Mesenchymal stem cell (in vitro differentiated cells and primary cell): ENCODE results near the gene KHK.

ENCODE experiments used
- DNase-seq: peaks from one replicate; pipeline ENCODE4 v3.0.0-alpha.2; 2013
- H2AFZ ChIP-seq: one replicate; pipeline ENCODE4 v1.6.1; 2013; ENCODE audit warnings: low read depth, mild to moderate bottlenecking, control low read depth, inconsistent platforms, low read length, moderate library complexity
- H2AK5ac ChIP-seq: 2 replicates; pipeline ENCODE4 v1.6.1; 2013; ENCODE audit warnings: low read length, moderate library complexity, mild to moderate bottlenecking, inconsistent platforms; ENCODE audit not compliant: severe bottlenecking
- H2BK120ac ChIP-seq: one replicate; pipeline ENCODE4 v1.6.1; 2013; ENCODE audit warnings: low read depth, mild to moderate bottlenecking, inconsistent platforms, low read length, moderate library complexity
- H2BK12ac ChIP-seq, 2 experiments: one replicate each; pipeline ENCODE4 v1.6.1; 2013; ENCODE audit warnings: inconsistent platforms in 2 of 2, low read length in 2 of 2, mild to moderate bottlenecking in 2 of 2, moderate library complexity in 2 of 2, control low read depth in 1 of 2
- H2BK15ac ChIP-seq: one replicate; pipeline ENCODE4 v1.6.1; 2013; ENCODE audit warnings: mild to moderate bottlenecking, low read depth, inconsistent platforms; ENCODE audit not compliant: poor library complexity, severe bottlenecking
- H2BK5ac ChIP-seq: 2 replicates; pipeline ENCODE4 v1.6.1; 2013; ENCODE audit warnings: low read depth, mild to moderate bottlenecking, low read length, control low read depth, inconsistent platforms; ENCODE audit not compliant: poor library complexity, severe bottlenecking
- H3K14ac ChIP-seq, 2 experiments: one replicate each; pipeline ENCODE4 v1.6.1; 2013; ENCODE audit warnings: inconsistent platforms in 2 of 2, low read length in 2 of 2, control low read depth in 1 of 2, mild to moderate bottlenecking in 1 of 2, moderate library complexity in 1 of 2
- H3K18ac ChIP-seq, 2 experiments: one replicate each; pipeline ENCODE4 v1.6.1; 2013; ENCODE audit warnings: inconsistent platforms in 2 of 2, low read length in 2 of 2, control low read depth in 1 of 2, low read depth in 1 of 2, mild to moderate bottlenecking in 1 of 2
- H3K23ac ChIP-seq, 2 experiments: one replicate each; pipeline ENCODE4 v1.6.1; 2013; ENCODE audit warnings: inconsistent platforms in 2 of 2, low read length in 2 of 2, mild to moderate bottlenecking in 2 of 2, moderate library complexity in 2 of 2, control low read depth in 1 of 2
- H3K27ac ChIP-seq: 2 replicates; pipeline ENCODE4 v1.5.1; 2013; ENCODE audit warnings: mild to moderate bottlenecking, moderate library complexity, low read length, control low read depth, inconsistent platforms; ENCODE audit not compliant: poor library complexity, severe bottlenecking
- H3K27me3 ChIP-seq, 2 experiments: 2 replicates each; pipeline versions ENCODE4 v1.6.1 to v1.7.0; 2013; ENCODE audit warnings: low read length in 2 of 2, mild to moderate bottlenecking in 2 of 2, moderate library complexity in 2 of 2, control low read depth in 1 of 2, inconsistent platforms in 1 of 2; ENCODE audit not compliant: control insufficient read depth in 1 of 2, insufficient read depth in 1 of 2
- H3K36me3 ChIP-seq, 2 experiments: 2 replicates each; pipeline versions ENCODE4 v1.6.1 to v1.7.0; 2013; ENCODE audit warnings: low read length in 2 of 2, control low read depth in 1 of 2, inconsistent platforms in 1 of 2, low read depth in 1 of 2, mild to moderate bottlenecking in 1 of 2; ENCODE audit not compliant: insufficient read depth in 2 of 2, control insufficient read depth in 1 of 2
- H3K4ac ChIP-seq, 2 experiments: one replicate each; pipeline ENCODE4 v1.6.1; 2013; ENCODE audit warnings: inconsistent platforms in 2 of 2, low read length in 2 of 2, mild to moderate bottlenecking in 2 of 2, moderate library complexity in 2 of 2, control low read depth in 1 of 2, low read depth in 1 of 2
- H3K4me1 ChIP-seq: 2 replicates; pipeline ENCODE4 v1.6.1; 2013; ENCODE audit warnings: low read depth, low read length, control low read depth; ENCODE audit not compliant: control insufficient read depth, insufficient read depth
- H3K4me2 ChIP-seq: 2 replicates; pipeline ENCODE4 v1.6.1; 2013; ENCODE audit warnings: low read length, mild to moderate bottlenecking, inconsistent platforms; ENCODE audit not compliant: poor library complexity, severe bottlenecking
- H3K4me3 ChIP-seq, 2 experiments: 2 replicates each; pipeline versions ENCODE4 v1.5.1 to v1.7.0; 2013; ENCODE audit warnings: low read length in 2 of 2, mild to moderate bottlenecking in 2 of 2, control low read depth in 1 of 2, low read depth in 1 of 2; ENCODE audit not compliant: insufficient read depth in 1 of 2
- H3K79me1 ChIP-seq: replicated peaks from 2 replicates; pipeline ENCODE4 v1.6.1; 2013; ENCODE audit warnings: mild to moderate bottlenecking, control low read depth, low read length, inconsistent platforms; ENCODE audit not compliant: poor library complexity, severe bottlenecking
- H3K9ac ChIP-seq: 2 replicates; pipeline ENCODE4 v1.7.0; 2013; ENCODE audit warnings: mild to moderate bottlenecking, low read length, moderate library complexity
- H3K9me3 ChIP-seq: 2 replicates; pipeline ENCODE4 v1.7.0; 2013; ENCODE audit warnings: mild to moderate bottlenecking, low read length; ENCODE audit not compliant: control insufficient read depth
- H4K8ac ChIP-seq: one replicate; pipeline ENCODE4 v1.6.1; 2013; ENCODE audit warnings: inconsistent platforms, mild to moderate bottlenecking, low read length, moderate library complexity
- H4K91ac ChIP-seq: one replicate; pipeline ENCODE4 v1.6.1; 2013; ENCODE audit warnings: mild to moderate bottlenecking, low read length, inconsistent platforms
- whole genome bisulfite sequencing: methylation state at CpG from one replicate; pipeline ENCODE4 v1.1.7; 2013; ENCODE audit warnings: mixed read lengths; 5-methylcytosine and 5-hydroxymethylcytosine counted together

The KHK gene

DNA sequence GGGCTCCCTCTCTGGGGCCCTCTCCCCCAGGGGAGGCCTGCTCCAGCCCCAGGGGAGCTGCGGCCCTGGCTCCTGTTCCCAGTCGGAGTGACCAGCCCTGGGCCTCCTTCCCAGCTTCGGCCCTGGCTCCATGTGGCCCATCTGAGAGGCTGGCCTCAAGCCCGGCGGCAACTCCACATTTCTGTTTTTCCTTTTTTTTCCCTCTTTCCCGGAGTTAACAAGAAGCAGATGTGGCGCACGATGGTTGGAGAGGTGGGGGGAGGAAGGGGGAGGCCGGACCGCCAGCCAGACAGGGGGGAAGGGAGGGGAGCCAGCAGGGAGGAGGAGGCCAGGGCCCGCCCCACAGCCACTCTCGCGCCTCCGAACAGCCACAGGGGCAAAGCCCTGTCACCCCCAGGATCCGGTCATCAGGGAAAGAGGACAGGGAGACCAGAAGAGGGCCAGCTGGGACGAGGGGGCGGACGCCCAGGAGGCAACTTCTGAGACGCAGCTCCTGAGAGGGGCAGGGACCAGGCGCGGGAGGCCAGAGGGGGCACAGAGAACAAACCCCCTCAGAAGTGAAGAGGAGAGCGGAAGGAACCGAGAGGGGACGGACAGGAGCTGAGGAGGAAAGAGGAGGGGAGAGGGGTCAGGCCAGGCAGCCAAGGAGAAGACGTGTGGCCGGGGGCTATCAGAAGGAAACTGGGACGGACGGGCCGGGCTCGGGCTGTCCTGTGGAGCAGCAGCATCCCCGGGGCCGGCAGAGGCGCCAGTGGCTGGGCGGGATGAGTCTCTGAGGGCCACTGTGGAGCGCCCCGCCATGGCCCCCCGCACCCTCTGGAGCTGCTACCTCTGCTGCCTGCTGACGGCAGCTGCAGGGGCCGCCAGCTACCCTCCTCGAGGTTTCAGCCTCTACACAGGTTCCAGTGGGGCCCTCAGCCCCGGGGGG, 8.0 kb upstream of the KHK start, which contains the start of gene EMILIN1:
TSS of gene EMILIN1 (plus strand) at position 349 of the 928 bp plus-strand sequence. CDS start at position 800, 451 bp downstream.
- H2BK15ac ChIP-seq, result peak within 1 kb of the TSS; percentile 39
- H3K27ac ChIP-seq, result peak within 1 kb of the TSS; percentile 17
- H3K9me3 ChIP-seq, result no peaks in the 10 kb centered on the region
- H3K27me3 ChIP-seq, result no peaks in the 10 kb centered on the region
- H2AFZ ChIP-seq, result peak within 1 kb of the TSS; percentile 44
- H2BK120ac ChIP-seq, result peak within 1 kb of the TSS; percentile 89
- H4K91ac ChIP-seq, result peak within 1 kb of the TSS; percentile 94
- H4K8ac ChIP-seq, result peak within 1 kb of the TSS; percentile 93
- peaks cover 19% of the 10 kb centered on the region for H3K4me1 ChIP-seq
- H3K4me2 ChIP-seq, result no peak within 1 kb of the TSS
- H3K4ac ChIP-seq, result peak within 1 kb of the TSS; percentile 86
- H3K4me3 ChIP-seq, result peak within 1 kb of the TSS in 1 of 2 experiments; percentile 93
- peak within 1 kb of the TSS in 1 of 2 experiments; percentile 46 for H3K23ac ChIP-seq
- DNase-seq, result peak; percentile 94
- 11% methylated on average over 39 of the region's 41 CpGs for WGBS
- H2AK5ac ChIP-seq, result no peak within 1 kb of the TSS
- H3K9ac ChIP-seq, result peak within 1 kb of the TSS; percentile 91
- peak within 1 kb of the TSS; percentile 88 to 92 for H2BK12ac ChIP-seq
- H2BK5ac ChIP-seq, result no peak within 1 kb of the TSS
- peak within 1 kb of the TSS in 1 of 2 experiments; percentile 78 for H3K14ac ChIP-seq
- H3K79me1 ChIP-seq, result no peaks in the 10 kb centered on the region
- H3K18ac ChIP-seq, result peak within 1 kb of the TSS; percentile 89 to 91
- peaks cover 11 to 14% of the 10 kb centered on the region in 2 experiments for H3K36me3 ChIP-seq

DNA sequence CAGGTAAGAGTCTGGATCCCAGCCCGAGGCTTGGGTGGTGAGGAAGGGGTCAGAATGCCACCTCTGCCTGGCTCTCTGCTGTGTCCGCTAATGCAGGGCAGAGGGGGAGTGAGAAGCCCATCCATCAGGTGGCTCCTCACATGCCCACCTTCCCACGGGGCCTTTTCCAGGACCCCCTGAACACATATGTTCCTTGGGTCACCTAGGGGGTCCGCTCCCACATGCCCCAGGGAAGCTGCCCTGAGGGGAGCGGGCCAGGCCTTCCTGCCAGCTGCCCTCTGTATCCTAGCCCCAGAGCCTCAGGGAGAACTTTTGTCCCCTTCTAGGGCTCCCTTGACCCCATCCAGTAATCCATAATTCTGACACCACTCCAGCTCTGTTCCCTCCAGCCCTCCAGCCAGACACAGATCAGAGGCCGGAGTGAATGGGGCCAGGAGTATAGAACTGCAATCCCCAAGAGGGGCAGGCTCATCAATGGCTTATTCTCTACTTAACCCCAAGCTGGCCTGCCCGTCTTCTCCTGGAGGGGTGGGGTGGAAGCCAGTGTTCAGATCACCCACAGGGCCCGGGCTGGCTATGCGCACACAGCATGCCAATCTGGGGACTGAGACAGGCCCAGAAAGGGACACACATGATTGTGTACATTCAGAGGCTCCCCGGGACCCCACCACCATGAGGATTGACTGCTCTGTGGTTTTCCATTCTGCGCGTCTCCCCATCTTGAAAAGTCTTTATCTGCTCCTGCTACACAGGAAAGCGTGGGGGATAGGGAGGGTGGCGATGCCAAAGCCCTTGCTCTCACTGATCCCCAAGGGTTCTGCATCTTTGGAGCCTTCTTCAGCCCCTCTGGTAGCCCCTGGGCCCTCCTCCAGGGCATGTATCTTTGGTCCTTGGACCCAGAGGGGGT, 7.1 kb upstream of the KHK start:
- Histone ChIP-seq H3K23ac (peak overlapping the region in 1 of 2 experiments; percentile 79), H2BK120ac (peak overlapping the region; percentile 75), H3K4ac (peak overlapping the region; percentile 86), H2AK5ac (no peak overlapping the region), H2BK5ac (no peak overlapping the region), H3K4me2 (no peak overlapping the region), H4K8ac (peak overlapping the region; percentile 93), H3K9ac (peak overlapping the region; percentile 91), H3K18ac (peak overlapping the region; percentile 89 to 91), H2BK12ac (peak overlapping the region; percentile 94), H2AFZ (no peak overlapping the region), H3K36me3 (peaks cover 11 to 14% of the 10 kb centered on the region in 2 experiments), H3K9me3 (no peaks in the 10 kb centered on the region), H3K14ac (peak overlapping the region in 1 of 2 experiments; percentile 84), H3K79me1 (no peaks in the 10 kb centered on the region), H3K4me1 (peaks cover 19% of the 10 kb centered on the region), H3K4me3 (peak overlapping the region in 1 of 2 experiments; percentile 93), H3K27ac (no peak overlapping the region), H2BK15ac (peak overlapping the region; percentile 78), H3K27me3 (no peaks in the 10 kb centered on the region), H4K91ac (peak overlapping the region; percentile 95)
- peak; percentile 35 for DNase-seq
- 68% methylated on average over 13 of the region's 14 CpGs for WGBS

DNA sequence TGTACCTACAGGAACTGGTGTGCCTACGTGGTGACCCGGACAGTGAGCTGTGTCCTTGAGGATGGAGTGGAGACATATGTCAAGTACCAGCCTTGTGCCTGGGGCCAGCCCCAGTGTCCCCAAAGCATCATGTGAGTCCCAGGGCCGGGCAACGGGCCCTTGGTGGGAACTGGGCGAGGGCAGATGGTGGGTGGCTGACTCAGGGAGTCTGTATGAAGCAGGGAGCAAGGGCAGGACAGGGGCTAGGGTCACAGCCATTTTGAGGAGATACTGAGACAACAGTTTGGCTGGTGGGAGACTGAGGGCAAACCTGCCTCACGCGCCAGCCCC, 6.5 kb upstream of the KHK start:
- Histone ChIP-seq H3K79me1 (no peaks in the 10 kb centered on the region), H3K23ac (peak overlapping the region in 1 of 2 experiments; percentile 89), H3K9me3 (no peaks in the 10 kb centered on the region), H3K14ac (peak overlapping the region in 1 of 2 experiments; percentile 82), H3K4me3 (peak overlapping the region in 1 of 2 experiments; percentile 93), H3K36me3 (peaks cover 11 to 14% of the 10 kb centered on the region in 2 experiments), H2BK15ac (peak overlapping the region; percentile 60), H2BK12ac (peak overlapping the region; percentile 94), H3K4ac (peak overlapping the region; percentile 86 to 97), H3K27ac (no peak overlapping the region), H2BK120ac (peak overlapping the region; percentile 45), H3K27me3 (no peaks in the 10 kb centered on the region), H4K91ac (peak overlapping the region; percentile 95), H3K4me2 (no peak overlapping the region), H2AFZ (no peak overlapping the region), H3K18ac (peak overlapping the region; percentile 35 to 81), H3K9ac (peak overlapping the region; percentile 91), H4K8ac (no peak overlapping the region), H2BK5ac (no peak overlapping the region), H2AK5ac (peak overlapping the region; percentile 34), H3K4me1 (peaks cover 17% of the 10 kb centered on the region)
- 91% methylated on average over 7 of the region's 7 CpGs for WGBS
- no peak for DNase-seq
